AML-193 (cell line): ENCODE results near the gene CWC22.
A peak's percentile ranks its signal among the peaks of the same experiment; 100 is the strongest.
"Not testable (repeated sequence)": the region's sequence is repeated elsewhere in the genome, so short reads cannot be mapped to it uniquely, and the experiment has no call there.

Source experiments
- DNase-seq, 2 experiments: peaks; one replicate each; lab custom pipeline; 2025; lab: John Stamatoyannopoulos, UW

Gene CWC22

DNA sequence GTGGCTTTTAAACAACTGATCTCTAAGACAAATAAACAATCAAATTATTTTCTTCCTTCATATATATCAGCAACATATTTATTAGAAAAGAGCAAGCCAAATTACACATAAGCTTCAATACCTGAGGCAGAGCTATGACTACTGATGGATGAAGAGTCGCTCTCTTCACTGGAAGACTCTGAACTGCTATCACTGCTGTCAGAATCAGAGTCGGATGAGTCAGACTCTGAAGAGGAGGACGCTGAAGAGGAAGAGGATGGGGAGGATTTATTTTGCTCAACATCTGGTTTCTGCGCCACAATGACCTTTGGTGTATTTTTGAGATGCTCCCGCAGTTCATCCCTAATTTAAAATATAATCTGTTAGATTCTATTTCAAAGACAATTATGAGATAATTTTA lies 56.7 kb downstream of the CWC22 start:
- no peak for DNase-seq

- DNase-seq = no peak
These were observed 57.7 kb downstream of the CWC22 start for GRCh38 chr2:179949438-179949837.

- DNase-seq = no peak
These were observed 59.0 kb downstream of the CWC22 start for GRCh38 chr2:179948058-179948457.

- DNase-seq = no peak
These were observed 60.1 kb downstream of the CWC22 start for GRCh38 chr2:179946810-179947615.

DNA sequence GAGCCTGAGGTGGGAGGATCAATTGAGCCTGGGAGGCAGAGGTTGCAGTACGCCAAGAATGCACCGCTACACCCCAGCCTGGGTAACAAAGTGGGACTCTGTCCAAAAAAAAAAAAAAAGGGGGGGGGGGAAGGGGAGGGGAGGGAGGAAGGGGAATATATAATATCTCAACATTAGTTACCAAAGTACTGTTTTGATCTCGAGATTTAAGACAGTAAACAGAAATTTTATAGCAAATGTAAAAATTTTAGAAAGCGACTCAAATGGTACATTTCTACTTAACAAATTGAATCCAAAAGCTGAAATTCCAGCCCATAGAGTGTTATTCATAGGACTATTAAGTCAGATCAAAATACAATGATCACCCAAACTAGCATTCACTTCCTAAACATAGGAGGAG lies 60.8 kb downstream of the CWC22 start:
- no peak for DNase-seq

DNA sequence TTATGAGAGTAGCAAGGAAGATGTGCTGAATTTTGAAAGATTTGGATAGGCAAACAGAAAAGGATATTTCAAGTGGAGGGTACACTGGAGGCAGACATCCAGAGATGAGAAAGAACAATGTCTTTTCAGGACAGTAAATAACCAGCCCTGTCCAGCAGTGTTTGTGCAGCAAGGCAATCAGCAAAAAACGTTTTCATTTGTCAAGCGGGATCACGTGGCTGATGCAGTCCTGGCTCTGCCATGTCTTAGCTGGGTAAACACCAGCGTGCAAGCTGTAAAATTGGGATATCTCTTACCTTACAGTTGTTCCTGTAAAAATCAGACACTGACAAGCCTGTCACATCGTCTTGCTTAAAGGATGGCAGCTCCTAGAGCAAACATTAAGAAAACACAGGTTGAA lies 67.8 kb downstream of the CWC22 start:
- no peak for DNase-seq

DNA sequence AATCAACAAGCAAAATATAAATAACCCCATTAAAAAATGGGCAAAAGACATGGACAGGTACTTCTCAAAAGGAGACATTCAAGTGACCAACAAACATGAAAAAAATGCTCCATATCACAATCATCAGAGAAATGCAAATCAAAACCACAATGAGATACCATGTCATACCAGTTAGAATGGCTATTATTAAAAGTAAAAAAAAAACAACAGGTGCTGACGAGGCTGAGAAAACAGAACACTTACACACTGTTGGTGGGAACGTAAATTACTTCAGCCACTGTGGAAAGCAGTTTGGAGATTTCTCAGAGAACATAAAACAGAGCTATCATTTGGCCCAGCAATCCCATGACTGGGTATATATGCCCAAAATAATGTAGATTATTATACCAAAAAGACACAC lies 69.1 kb downstream of the CWC22 start:
- no peak for DNase-seq

DNA sequence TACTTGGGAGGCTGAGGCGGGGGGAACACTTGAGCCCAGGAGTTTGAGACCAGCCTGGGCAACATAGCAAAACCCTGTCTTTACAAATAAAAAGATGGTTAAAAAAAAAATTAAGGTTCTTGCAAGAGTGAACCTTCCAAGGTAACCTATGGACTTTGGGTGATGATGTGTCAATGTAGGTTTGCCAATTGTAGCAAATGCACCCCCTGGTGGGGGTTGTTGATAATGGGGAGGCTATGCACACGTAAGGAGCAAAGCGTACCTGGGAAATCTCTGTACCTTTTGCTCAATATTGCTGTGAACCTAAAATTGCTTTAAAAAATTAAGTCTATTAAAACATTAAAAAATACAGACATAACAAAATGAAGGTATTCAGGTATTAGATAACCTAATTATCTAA lies 70.4 kb downstream of the CWC22 start:
- DNase-seq = peak in 1 of 2 experiments; percentile 23

DNA sequence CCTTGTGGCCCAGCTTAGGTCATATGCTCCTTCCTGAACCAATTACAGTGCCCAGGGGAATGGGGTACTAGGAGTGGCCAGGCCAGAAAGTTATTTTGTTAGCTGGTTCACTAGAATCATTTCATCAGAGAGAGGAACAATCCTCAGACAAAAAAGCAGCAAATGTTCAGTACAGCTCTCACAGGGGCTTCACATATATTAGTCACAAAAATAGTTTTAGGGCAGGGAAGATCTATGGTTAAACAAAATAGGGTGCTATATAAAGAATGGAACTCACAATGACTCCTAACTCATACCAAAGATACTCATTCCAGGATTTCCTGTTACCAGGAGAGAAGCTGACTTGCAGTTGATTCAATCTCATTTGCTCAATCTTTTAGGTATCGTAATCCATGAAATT lies 71.0 kb downstream of the CWC22 start:
- DNase-seq = no peak

DNA sequence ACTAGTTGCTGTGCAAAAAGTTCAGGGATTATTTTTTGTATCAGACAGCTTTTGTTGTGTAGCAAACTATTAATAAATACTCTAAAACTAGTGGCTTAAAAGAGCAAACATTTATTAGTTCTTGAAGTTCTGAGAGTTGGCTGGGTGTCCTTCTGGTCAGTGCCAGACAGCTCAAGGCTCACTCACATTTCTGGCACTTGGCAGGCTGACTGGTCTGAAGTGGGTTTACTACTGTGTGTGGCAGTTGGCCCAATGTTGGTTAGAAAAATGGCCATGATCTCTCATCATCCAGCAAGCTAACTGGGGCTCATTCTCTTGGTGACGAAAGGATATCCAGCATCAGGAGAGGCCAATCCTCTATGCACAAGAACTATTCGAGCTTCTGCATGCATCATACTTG lies 74.3 kb downstream of the CWC22 start:
- no peak for DNase-seq

DNA sequence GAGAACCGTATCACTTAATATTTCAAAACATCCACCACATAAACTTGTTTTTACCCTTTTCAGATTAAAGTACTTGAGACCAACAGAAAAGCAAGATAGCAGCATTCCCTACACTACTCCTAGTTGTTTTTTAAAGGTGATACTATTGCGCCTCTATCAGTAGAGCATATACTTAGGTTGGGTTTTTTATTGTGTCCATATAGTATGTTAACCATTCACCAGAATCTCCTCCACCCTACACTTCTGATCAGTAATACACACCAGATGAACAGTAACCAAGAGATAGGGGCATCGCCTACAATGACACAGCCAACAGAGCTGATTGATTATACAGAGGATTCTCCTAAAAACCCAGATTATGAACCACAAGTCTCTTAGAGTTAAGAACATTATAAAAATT lies 75.6 kb downstream of the CWC22 start:
- DNase-seq = no peak

- not testable (repeated sequence) for DNase-seq
These were observed 77.1 kb downstream of the CWC22 start for GRCh38 chr2:179929997-179930396.

- DNase-seq = no peak
These were observed 80.1 kb downstream of the CWC22 start for GRCh38 chr2:179927041-179927440.

- DNase-seq = no peak
These were observed 81.4 kb downstream of the CWC22 start for GRCh38 chr2:179925713-179926112.

GRCh38 chr2:179917272-179917671 lies 89.8 kb downstream of the CWC22 start:
- DNase-seq = no peak

DNA sequence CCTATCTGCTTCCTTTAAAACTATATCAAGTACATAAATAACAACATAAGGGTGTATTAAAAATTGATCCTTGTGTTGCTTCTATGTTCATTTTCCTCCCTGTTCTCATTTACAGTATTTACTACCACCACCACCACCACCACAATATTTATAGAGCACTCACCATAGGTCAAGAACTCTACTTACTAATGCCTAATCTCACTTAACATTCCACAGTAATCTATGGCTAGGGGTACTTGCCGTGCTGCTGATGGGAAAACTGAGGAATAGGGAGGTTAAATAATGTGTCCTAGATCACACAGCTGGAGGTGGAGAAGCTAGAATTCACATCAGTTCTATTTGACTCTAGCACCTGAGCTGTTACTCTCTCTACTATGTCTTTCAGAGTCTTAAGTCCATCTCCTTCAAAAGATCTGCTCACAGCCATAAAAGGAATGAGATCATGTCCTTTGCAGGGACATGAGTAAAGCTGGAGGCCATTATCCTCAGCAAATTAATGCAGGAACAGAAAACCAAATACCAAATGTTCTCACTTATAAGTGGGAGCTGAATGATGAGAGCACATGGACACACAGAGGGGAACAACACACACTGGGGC lies 91.6 kb downstream of the CWC22 start:
- no peak for DNase-seq

DNA sequence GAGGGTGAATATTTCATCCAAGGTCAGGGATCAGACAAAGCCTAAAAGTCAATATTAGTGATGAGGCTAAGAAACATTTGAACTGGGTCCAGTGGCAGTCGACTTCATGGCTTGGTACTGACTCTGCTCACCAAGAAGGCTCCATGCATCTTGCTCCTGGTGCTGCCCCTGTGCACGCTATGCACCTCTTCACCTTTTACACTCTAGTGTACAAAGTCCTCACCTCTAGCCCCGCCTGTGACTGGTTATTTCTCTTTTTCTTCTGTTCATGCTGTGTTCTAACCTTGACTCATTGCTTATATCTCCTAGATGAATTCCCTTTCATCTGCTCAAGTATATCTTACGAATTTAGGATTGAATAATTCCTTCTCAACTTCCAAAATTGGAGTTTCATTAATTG lies 93.3 kb downstream of the CWC22 start:
- no peak for DNase-seq

DNA sequence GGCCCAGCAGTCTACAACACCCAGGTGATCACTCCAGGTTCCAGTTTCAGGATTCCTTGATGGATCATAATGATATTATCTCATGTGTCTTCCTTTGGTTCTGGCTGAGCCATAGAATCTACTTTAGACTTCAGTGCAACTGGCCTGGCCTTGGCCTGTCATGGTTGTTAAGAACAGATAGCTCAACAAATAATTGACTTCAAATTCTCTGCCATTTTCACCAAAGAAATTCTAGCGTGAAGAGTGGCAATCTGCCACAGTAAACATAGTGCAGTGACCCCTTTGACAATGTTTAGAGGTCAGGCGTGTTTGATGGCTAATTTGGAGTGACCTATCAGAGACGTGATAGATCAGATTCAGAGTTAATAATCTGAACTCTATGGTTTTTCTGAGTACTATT lies 95.5 kb downstream of the CWC22 start:
- DNase-seq = no peak

- DNase-seq = no peak
These were observed 96.4 kb downstream of the CWC22 start for GRCh38 chr2:179910735-179911113.

DNA sequence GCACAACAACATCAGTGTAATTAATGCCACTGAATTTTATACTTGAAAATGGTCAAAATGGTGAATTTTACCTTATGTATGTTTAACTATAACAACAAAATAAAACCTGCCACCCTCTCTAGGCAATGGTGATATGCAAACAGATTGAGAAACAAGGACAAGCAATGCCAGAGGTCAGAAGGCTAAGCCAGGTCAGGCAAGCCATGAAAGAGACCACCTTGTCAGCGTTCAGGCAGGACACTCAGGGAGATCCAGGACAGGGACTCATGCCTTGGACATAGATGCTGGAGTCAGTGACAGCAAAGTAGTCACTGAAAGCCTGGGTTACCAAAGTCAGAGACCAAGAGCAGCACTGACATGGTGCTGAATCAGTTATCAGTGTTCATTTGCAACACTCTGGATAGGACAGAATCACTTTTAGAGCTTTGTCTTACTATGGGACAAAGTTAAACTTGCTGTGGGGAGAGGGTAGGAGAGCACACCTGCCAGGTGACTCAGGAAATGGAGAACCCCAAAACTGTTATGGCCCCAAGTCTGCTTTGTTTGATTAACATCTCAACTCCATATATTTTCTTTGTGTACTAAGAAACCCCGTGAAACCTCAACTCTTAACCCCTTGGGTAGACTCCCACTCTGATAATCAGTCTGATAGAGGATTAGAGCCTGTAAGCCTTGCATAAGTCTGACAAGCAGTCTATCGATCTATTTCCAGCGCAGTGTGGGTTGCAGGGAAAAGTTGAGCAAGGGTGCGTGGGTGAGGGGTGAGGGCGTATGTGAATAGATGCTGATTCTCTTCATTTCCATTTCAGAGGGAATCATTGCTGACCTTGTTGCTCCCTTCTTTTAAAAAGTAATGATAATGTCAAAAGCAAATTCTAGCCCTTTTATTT lies 97.0 kb downstream of the CWC22 start:
- DNase-seq = no peak

- no peak for DNase-seq
These were observed 106.4 kb downstream of the CWC22 start for GRCh38 chr2:179900655-179901054.

- no peak for DNase-seq
These were observed 107.4 kb downstream of the CWC22 start for GRCh38 chr2:179899666-179900065.

GRCh38 chr2:179898873-179899272 lies 108.2 kb downstream of the CWC22 start:
- peak; percentile 33 to 42 for DNase-seq
